Ishikawa (cell line): ENCODE measurements around the gene NT5M.

Experiments used
- CREB1 ChIP-seq: IDR thresholded peaks from 2 replicates; pipeline ENCODE4 v1.6.1; 2012; ENCODE audit warnings: low read depth
- EP300 ChIP-seq: IDR thresholded peaks from 2 replicates; pipeline ENCODE4 v1.6.1; 2012; ENCODE audit warnings: borderline replicate concordance
- MAX ChIP-seq: IDR thresholded peaks from 2 replicates; pipeline ENCODE4 v1.6.1; 2012
- RAD21 ChIP-seq: IDR thresholded peaks from 2 replicates; pipeline ENCODE4 v1.6.1; 2012; ENCODE audit warnings: low read depth
- REST ChIP-seq: IDR thresholded peaks from 2 replicates; pipeline ENCODE4 v1.6.1; 2012; ENCODE audit warnings: low read depth, mild to moderate bottlenecking
- TAF1 ChIP-seq: IDR thresholded peaks from 2 replicates; pipeline ENCODE4 v1.6.1; 2012; ENCODE audit warnings: low read depth, mild to moderate bottlenecking
- TCF12 ChIP-seq: IDR thresholded peaks from 2 replicates; pipeline ENCODE4 v1.6.1; 2012; ENCODE audit warnings: low read depth
- TEAD4 ChIP-seq: IDR thresholded peaks from 2 replicates; pipeline ENCODE4 v1.6.1; 2012
- ZBTB7A ChIP-seq: IDR thresholded peaks from 2 replicates; pipeline ENCODE4 v1.6.1; 2012; ENCODE audit warnings: low read depth

GRCh38 chr17:17343160-17343735 is 40.1 kb downstream of the NT5M start:
- no peak for TF ChIP-seq EP300
- TF ChIP-seq TAF1, result no peak
- TF ChIP-seq REST, result no peak
- no peak for TF ChIP-seq RAD21
- no peak for TF ChIP-seq CREB1
- no peak for TF ChIP-seq MAX
- TF ChIP-seq ZBTB7A, result no peak
- no peak for TF ChIP-seq TEAD4
- no peak for TF ChIP-seq TCF12
